GM23338 (cell line): ENCODE measurements around the gene NACAD. TPM values are rescaled to one million over a fixed set of nuclear protein-coding genes. Genes with fewer than 3 reads are reported as not detected.
"Not testable (repeated sequence)": the region's sequence is repeated elsewhere in the genome, so short reads cannot be mapped to it uniquely, and the experiment has no call there.

Experiments
- ATAC-seq: fragments of 200-7000 bp; cut with Tn5 transposase; 3 replicates; pipeline ENCODE4 v1.9.1; 2020
- DNase-seq: peaks from one replicate; pipeline ENCODE4 v3.0.0-alpha.2; 2015; ENCODE audit warnings: low spot score
- H2AFZ ChIP-seq: fragments of 200-600 bp; sonication (generic); 2 replicates; pipeline ENCODE4 v1.8.0; 2016; ENCODE audit warnings: antibody characterized with exemption, mild to moderate bottlenecking, moderate library complexity
- H3F3A ChIP-seq: fragments of 200-600 bp; sonication (generic); replicated peaks from 2 replicates; pipeline ENCODE4 v1.8.0; 2017; ENCODE audit warnings: antibody characterized with exemption, mixed run types, low read depth
- H3K27ac ChIP-seq: fragments of 200-600 bp; sonication (generic); 2 replicates; pipeline ENCODE4 v1.6.1; 2016; ENCODE audit warnings: low read depth
- H3K27me3 ChIP-seq: fragments of 200-600 bp; sonication (generic); 2 replicates; pipeline ENCODE4 v1.8.0; 2016; ENCODE audit warnings: mild to moderate bottlenecking, mixed run types, moderate library complexity; ENCODE audit not compliant: insufficient read depth
- H3K36me3 ChIP-seq: fragments of 200-600 bp; sonication (generic); 2 replicates; pipeline ENCODE4 v1.8.0; 2016; ENCODE audit warnings: mild to moderate bottlenecking; ENCODE audit not compliant: insufficient read depth
- H3K4me1 ChIP-seq: fragments of 200-600 bp; sonication (generic); 2 replicates; pipeline ENCODE4 v1.8.0; 2016; ENCODE audit warnings: mild to moderate bottlenecking, moderate library complexity; ENCODE audit not compliant: insufficient read depth
- H3K4me2 ChIP-seq: fragments of 200-600 bp; sonication (generic); 2 replicates; pipeline ENCODE4 v1.7.1; 2017; ENCODE audit warnings: mixed run types
- H3K4me3 ChIP-seq: fragments of 200-600 bp; sonication (generic); 2 replicates; pipeline ENCODE4 v1.6.1; 2016; ENCODE audit warnings: mixed run types
- H3K79me2 ChIP-seq: fragments of 200-600 bp; sonication (generic); replicated peaks from 2 replicates; pipeline ENCODE4 v1.8.0; 2017; ENCODE audit warnings: mild to moderate bottlenecking; ENCODE audit not compliant: insufficient read depth
- H3K9me2 ChIP-seq: fragments of 200-600 bp; sonication (generic); 2 replicates; pipeline ENCODE4 v1.8.0; 2017; ENCODE audit not compliant: insufficient read depth
- H4K20me1 ChIP-seq: fragments of 200-600 bp; sonication (generic); replicated peaks from 2 replicates; pipeline ENCODE4 v1.8.0; 2017; ENCODE audit warnings: mild to moderate bottlenecking; ENCODE audit not compliant: insufficient read depth
- H3K27ac Mint-ChIP-seq: 2 replicates; pipeline ENCODE4 v1.8.0; 2020; ENCODE audit warnings: inconsistent platforms, mild to moderate bottlenecking, moderate library complexity, mixed read lengths
- H3K27me3 Mint-ChIP-seq: 3 replicates; pipeline ENCODE4 v1.8.0; 2022; ENCODE audit warnings: low read depth, mild to moderate bottlenecking, moderate library complexity, mixed read lengths, inconsistent platforms; ENCODE audit not compliant: insufficient read depth, poor library complexity
- H3K36me3 Mint-ChIP-seq: 3 replicates; pipeline ENCODE4 v1.8.0; 2021; ENCODE audit warnings: low read depth, mild to moderate bottlenecking, inconsistent platforms, moderate library complexity, mixed read lengths
- H3K4me1 Mint-ChIP-seq: 3 replicates; pipeline ENCODE4 v1.8.0; 2020; ENCODE audit warnings: mild to moderate bottlenecking, inconsistent platforms, mixed read lengths
- H3K4me3 Mint-ChIP-seq: 3 replicates; pipeline ENCODE4 v1.8.0; 2021; ENCODE audit warnings: moderate library complexity, mild to moderate bottlenecking, inconsistent platforms, mixed read lengths
- H3K9me3 Mint-ChIP-seq: 3 replicates; pipeline ENCODE4 v1.8.0; 2020; ENCODE audit warnings: moderate library complexity, mild to moderate bottlenecking, inconsistent platforms, mixed read lengths
- CREB1 ChIP-seq: fragments of 250-450 bp; sonication (Bioruptor Pico); IDR thresholded peaks from 2 replicates; pipeline ENCODE4 v1.5.0; 2020; ENCODE audit warnings: low read depth, mild to moderate bottlenecking, moderate library complexity
- CTCF ChIP-seq, 2 experiments: fragments of 200-600 bp in 1 of 2; sonication (generic) in 1 of 2; conservative IDR thresholded peaks; 2 replicates each; pipeline versions ENCODE4 v1.5.1 to v1.6.1; 2016 to 2017; ENCODE audit warnings: antibody characterized with exemption in 2 of 2, low read depth in 2 of 2, mild to moderate bottlenecking in 2 of 2, moderate library complexity in 1 of 2
- JUNB ChIP-seq: IDR thresholded peaks from one replicate; pipeline ENCODE4 v1.6.1; 2016; ENCODE audit warnings: antibody characterized with exemption; ENCODE audit not compliant: unreplicated experiment
- POLR2AphosphoS5 ChIP-seq: IDR thresholded peaks from 2 replicates; pipeline ENCODE4 v1.6.1; 2016; ENCODE audit warnings: antibody characterized with exemption, low read depth
- STAT1 ChIP-seq: IDR thresholded peaks from one replicate; pipeline ENCODE4 v1.6.1; 2016; ENCODE audit warnings: antibody characterized with exemption; ENCODE audit not compliant: unreplicated experiment
- ZNF114 ChIP-seq: fragments of 250-450 bp; sonication (Bioruptor Pico); IDR thresholded peaks from 2 replicates; pipeline ENCODE4 v1.5.0; 2020; ENCODE audit warnings: mild to moderate bottlenecking, moderate library complexity
- ZNF331 ChIP-seq: fragments of 250-450 bp; sonication (Bioruptor Pico); IDR thresholded peaks from 2 replicates; pipeline ENCODE4 v1.5.0; 2020; ENCODE audit warnings: low read depth, mild to moderate bottlenecking, moderate library complexity
- polyA plus RNA-seq: library from polyadenylated mRNA; unstranded; fragments of >200 nt; fragmentation: Nextera tagmentation; extraction: Ambion mirVana; gene quantifications from 2 replicates; pipeline ENCODE4 v1.2.1, GENCODE V29; 2016
- total RNA-seq: library from RNA; depleted of rRNA; stranded (reverse); fragments of >200 nt; shearing (Covaris generic); gene quantifications from 2 replicates; pipeline ENCODE4 v1.2.3, GENCODE V29; 2014
- TF ChIP-seq, protein P1 (sequence below): IDR thresholded peaks from one replicate; pipeline ENCODE4 v1.6.1; 2018; ENCODE audit warnings: antibody characterized with exemption; ENCODE audit not compliant: unreplicated experiment

The NACAD gene
- total and polyA plus RNA-seq, 2 experiments from 2014 or later = 6.1 to 11.2 TPM

GRCh38 chr7:45114926-45115325, 26.2 kb upstream of the NACAD start:
- Histone ChIP-seq H3K79me2 (peaks cover 14% of the 10 kb centered on the region), H3K36me3 (no peaks in the 10 kb centered on the region), H3K4me1 (peaks cover 10% of the 10 kb centered on the region; the same call in 1 of the 2 replicates)

DNA sequence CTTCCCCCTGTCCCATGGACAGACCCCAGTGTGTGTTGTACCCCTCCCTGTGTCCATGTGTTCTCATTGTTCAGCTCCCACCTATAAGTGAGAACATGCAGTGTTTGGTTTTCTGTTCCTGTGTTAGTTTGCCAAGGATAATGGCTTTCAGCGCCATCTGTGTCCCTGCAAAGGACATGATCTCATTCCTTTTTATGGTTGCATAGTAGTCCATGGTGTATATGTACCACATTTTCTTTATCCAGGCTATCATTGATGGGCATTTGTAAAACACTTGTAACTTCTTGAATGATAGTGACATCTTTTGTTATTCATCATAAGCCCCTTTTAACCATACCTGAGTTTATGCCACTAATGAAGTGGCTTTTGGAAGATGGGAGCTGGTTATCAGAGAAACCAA, 25.5 kb upstream of the NACAD start:
- H3K27me3 ChIP-seq, H3K27ac ChIP-seq, H3K27ac Mint-ChIP-seq, H3K4me3 Mint-ChIP-seq, H3F3A ChIP-seq, H3K9me3 Mint-ChIP-seq, DNase-seq, H3K4me2 ChIP-seq, H3K36me3 Mint-ChIP-seq, ATAC-seq, H2AFZ ChIP-seq, H3K9me2 ChIP-seq, H3K36me3 ChIP-seq, H3K4me1 Mint-ChIP-seq, H4K20me1 ChIP-seq, H3K4me3 ChIP-seq: not testable (repeated sequence)
- Histone ChIP-seq H3K4me1 (peaks cover 10% of the 10 kb centered on the region; the same call in 1 of the 2 replicates), H3K79me2 (peaks cover 21% of the 10 kb centered on the region)
- peaks cover 11% of the 10 kb centered on the region for H3K27me3 Mint-ChIP-seq

More at GRCh38 chr7:45114926-45115325, 26.2 kb upstream of the NACAD start:
- Mint-ChIP-seq H3K9me3 (no peaks in the 10 kb centered on the region; the same call in 1 of the 3 replicates), H3K27ac (no peak overlapping the region), H3K4me1 (peaks cover 8% of the 10 kb centered on the region; the same call in 2 of the 3 replicates), H3K4me3 (no peak overlapping the region), H3K36me3 (peaks cover 7% of the 10 kb centered on the region; the same call in 2 of the 3 replicates), H3K27me3 (peaks cover 11% of the 10 kb centered on the region)
- peaks cover 3% of the 10 kb centered on the region; the same call in 1 of the 2 replicates for H3K27me3 ChIP-seq
- H3K9me2 ChIP-seq = no peaks in the 10 kb centered on the region
- no peak overlapping the region for H2AFZ ChIP-seq
- no peak overlapping the region for H3K4me2 ChIP-seq
- ATAC-seq (no peak), DNase-seq (no peak)
- no peak overlapping the region for H3K4me3 ChIP-seq
- H3K27ac ChIP-seq = no peak overlapping the region
- 0 out of 2 replicates have a peak, but pooled peaks cover 4% of the 10 kb centered on the region for H4K20me1 ChIP-seq
- no peak for TF ChIP-seq STAT1
- TF ChIP-seq ZNF114 (CRISPR knock-in tag) = no peak
- TF ChIP-seq ZNF331 (CRISPR knock-in tag) = no peak
- TF ChIP-seq CREB1 (CRISPR knock-in tag) = no peak
- TF ChIP-seq POLR2AphosphoS5 = no peak
- H3F3A ChIP-seq = 0 out of 2 replicates have a peak, but pooled peaks cover 6% of the 10 kb centered on the region

DNA sequence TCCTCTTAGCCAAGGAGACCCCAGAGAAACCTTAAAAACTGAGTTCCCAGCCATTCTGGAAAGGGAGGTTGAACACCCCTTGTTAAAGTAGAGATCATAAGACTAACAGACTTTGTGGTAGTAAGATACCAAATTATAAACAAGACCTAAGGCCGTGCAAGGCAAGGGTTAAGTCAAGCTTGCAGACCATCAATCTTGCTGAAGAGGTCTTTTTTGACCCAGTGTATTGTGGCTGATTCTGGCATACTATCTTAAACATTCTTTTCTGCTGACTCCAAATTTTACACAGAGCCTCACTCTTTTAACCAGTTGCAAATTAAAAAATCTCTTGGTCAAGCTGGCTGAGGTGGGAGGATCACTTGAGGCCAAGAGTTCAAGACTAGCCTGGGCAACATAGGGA, 23.9 kb upstream of the NACAD start:
- Histone ChIP-seq H3K79me2 (peaks cover 37% of the 10 kb centered on the region), H2AFZ (no peak overlapping the region), H3K9me2 (no peaks in the 10 kb centered on the region), H3K27me3 (peaks cover 3% of the 10 kb centered on the region; the same call in 1 of the 2 replicates), H3F3A (0 out of 2 replicates have a peak, but pooled peaks cover 6% of the 10 kb centered on the region), H3K4me2 (peak overlapping the region; percentile 80), H4K20me1 (peaks cover 23% of the 10 kb centered on the region), H3K36me3 (peaks cover 16% of the 10 kb centered on the region), H3K4me1 (peaks cover 10% of the 10 kb centered on the region; the same call in 1 of the 2 replicates), H3K4me3 (peak overlapping the region; percentile 99), H3K27ac (peak overlapping the region; percentile 95)
- TF ChIP-seq ZNF114 (CRISPR knock-in tag) (no peak), CTCF (conservative IDR thresholded peaks at IDR 0.05; ENCODE audit: low read depth in 2 of 2) (no peak), JUNB (no peak), STAT1 (no peak), POLR2AphosphoS5 (no peak), ZNF331 (CRISPR knock-in tag) (no peak)
- TF ChIP-seq, protein P1, sequence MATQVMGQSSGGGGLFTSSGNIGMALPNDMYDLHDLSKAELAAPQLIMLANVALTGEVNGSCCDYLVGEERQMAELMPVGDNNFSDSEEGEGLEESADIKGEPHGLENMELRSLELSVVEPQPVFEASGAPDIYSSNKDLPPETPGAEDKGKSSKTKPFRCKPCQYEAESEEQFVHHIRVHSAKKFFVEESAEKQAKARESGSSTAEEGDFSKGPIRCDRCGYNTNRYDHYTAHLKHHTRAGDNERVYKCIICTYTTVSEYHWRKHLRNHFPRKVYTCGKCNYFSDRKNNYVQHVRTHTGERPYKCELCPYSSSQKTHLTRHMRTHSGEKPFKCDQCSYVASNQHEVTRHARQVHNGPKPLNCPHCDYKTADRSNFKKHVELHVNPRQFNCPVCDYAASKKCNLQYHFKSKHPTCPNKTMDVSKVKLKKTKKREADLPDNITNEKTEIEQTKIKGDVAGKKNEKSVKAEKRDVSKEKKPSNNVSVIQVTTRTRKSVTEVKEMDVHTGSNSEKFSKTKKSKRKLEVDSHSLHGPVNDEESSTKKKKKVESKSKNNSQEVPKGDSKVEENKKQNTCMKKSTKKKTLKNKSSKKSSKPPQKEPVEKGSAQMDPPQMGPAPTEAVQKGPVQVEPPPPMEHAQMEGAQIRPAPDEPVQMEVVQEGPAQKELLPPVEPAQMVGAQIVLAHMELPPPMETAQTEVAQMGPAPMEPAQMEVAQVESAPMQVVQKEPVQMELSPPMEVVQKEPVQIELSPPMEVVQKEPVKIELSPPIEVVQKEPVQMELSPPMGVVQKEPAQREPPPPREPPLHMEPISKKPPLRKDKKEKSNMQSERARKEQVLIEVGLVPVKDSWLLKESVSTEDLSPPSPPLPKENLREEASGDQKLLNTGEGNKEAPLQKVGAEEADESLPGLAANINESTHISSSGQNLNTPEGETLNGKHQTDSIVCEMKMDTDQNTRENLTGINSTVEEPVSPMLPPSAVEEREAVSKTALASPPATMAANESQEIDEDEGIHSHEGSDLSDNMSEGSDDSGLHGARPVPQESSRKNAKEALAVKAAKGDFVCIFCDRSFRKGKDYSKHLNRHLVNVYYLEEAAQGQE = no peak
- Mint-ChIP-seq H3K36me3 (peaks cover 22% of the 10 kb centered on the region), H3K27ac (peak overlapping the region; percentile 98), H3K4me1 (peaks cover 9% of the 10 kb centered on the region; the same call in 2 of the 3 replicates), H3K27me3 (peaks cover 13% of the 10 kb centered on the region), H3K4me3 (peak overlapping the region; percentile 98), H3K9me3 (no peaks in the 10 kb centered on the region; the same call in 1 of the 3 replicates)
- DNase-seq (no peak), ATAC-seq (no peak)
